Measurements from ENCODE around the gene PANX3. TPM values are rescaled to one million over a fixed set of nuclear protein-coding genes. Genes with fewer than 3 reads are reported as not detected.

The PANX3 gene
- total RNA-seq, 1 donor from 2014 or later, result not detected

DNA sequence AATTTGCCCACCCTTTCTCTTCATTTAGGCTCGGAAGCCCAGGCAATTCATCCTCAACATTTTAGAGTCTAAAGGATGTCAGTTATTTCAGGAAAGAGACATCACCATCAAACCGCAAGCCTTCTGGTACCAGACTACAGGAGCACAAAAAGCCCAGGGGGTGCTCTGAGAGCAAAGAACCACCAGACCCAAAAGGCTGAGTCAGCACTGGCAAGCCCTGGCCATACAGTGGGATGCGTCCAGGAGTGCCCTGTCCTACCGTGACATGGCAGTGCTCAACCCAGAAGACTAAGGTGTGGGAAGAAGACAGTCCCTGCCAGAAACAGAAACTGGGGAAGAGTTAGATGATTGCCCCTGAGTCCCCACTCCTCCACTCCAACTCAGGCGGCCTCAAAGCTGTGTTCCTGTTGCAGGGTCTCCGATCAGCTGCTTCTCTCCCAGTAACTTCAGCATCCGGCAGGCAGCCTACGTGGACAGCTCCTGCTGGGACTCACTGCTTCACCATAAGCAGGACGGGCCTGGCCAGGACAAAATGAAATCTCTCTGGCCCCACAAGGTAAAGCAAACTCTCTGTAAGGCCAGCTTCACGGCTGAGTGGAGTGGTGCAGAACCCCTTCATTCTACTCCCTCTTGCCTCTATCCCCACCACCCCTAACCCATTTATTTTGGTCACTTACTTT is 1.5 kb downstream of the PANX3 start:
- DNase-seq (ENCODE audit: low read depth, low spot score), result no peak

DNA sequence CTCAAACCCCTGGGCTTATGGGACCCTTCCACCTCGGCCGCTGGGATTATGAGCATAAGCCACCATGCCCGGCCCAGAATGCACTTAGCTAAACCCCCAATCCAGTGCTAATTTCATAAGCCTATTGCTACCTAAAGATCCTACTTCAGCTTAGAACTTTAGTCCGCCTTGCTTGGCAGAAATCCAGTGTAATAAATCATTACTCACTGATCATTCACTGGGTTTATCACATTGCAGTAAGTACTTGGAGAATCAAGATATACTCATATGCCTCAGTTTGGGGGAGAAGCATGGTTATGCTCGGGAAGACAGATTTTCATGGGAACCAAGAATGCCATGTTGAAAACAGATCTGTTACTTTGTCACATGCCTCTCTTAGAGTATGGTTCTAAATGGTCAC is 7.6 kb downstream of the PANX3 start:
- no peak for DNase-seq (ENCODE audit: low read depth, low spot score)

DNA sequence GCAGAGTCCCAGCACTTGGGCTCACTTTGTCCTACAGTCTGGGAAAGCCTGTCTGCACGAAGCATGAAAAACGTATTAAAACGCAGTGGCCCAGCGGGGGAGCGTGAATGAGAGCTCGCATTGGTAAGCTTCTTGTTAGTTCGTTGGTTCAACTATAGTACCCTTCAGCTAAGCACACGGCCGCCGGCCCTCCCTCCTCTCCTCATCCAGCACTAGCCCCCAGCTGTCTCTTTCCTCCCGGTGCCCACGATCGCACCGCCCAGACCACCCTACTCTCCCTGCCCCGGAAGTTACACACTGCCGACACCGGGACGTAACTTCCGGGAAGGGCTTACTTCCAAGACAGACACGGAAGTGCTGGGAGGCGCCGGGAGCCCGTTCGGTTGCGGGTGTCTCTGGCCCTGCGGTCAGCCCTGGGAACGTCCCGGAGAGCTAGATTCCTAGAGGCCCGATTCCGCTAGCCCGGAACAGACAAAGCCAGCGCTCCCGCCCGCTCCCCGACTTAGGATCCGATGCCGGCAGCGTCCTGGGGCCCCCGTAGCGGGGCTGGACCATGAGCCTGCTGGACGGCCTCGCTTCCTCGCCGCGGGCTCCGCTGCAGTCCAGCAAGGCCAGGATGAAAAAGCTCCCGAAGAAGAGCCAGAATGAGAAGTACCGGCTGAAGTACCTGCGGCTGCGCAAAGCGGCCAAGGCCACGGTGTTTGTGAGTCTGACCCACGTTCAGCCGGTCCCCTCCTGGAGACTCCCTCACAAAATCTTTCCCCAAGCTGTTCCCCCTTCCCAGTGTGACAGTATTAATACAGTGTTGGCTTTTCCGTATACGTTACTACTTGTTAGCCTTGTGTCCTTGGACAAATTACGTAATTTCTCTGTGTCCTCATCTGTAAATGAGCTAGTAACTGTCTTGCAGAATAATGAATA is 11.6 kb downstream of the PANX3 start, which contains the start of gene TBRG1:
Gene TBRG1 (plus strand): TSS at position 334 of the 921 bp plus-strand sequence. CDS start 220 bp downstream, at position 554.
- peak; percentile 80 for DNase-seq (ENCODE audit: low read depth, low spot score)

DNA sequence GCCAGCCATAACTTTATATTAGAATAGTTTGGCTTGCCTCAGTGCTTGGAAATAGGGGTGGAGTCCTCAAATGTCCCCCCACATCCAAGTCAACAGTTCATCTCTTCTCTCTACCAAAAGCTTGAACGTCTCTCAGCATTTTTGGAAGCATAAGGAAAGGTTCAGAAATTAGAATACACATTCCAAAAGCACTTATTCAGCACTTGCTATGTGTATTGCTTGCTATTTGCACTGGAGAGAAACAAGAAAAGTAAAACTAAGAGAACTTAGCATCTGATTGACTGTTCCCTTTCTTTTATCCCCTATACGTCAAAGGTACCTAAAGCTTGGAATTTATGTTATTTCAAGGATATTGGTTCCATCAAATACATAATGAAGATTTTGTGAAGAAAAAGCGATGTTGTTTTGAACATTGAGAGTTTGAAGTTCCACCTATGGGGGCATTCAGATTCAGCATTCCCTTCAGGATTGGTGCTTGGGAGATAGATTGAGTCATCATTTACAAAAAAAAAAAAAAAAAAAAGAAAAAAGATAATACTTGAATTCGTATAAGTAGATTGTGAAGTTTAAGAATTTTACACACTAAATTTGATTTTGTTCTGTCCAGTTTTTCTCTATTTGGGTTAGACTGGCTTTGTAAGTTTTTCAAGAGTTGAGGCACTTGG is 12.8 kb downstream of the PANX3 start:
- DNase-seq (ENCODE audit: low read depth, low spot score), result no peak

DNA sequence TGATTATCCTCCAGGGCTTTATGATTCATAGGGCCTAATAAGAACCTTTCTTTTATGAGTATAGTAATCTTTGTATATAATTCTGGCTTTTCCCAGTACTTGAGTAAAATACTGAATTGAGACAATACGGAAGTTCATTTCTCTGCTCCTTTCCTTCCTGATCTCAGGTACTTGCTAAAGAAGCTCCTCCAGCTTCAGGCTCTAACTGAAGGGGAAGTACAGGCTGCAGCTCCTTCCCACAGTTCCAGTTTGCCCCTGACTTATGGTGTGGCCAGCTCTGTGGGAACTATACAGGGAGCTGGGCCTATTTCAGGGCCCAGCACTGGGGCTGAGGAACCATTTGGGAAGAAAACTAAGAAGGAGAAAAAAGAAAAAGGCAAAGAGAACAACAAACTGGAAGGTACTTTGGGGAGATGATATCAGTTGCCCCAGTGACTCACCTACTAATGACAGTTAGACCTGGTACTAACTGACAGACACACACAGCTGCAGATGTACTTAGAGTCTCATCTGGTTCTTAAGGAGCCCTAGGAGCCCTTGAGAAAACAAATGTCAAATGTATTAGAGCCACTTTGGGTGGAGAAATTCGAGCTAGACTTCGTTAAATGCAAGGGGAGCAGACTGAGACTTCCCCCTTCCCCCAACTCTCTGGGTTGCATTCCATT is 14.4 kb downstream of the PANX3 start:
- DNase-seq (ENCODE audit: low read depth, low spot score), result no peak

DNA sequence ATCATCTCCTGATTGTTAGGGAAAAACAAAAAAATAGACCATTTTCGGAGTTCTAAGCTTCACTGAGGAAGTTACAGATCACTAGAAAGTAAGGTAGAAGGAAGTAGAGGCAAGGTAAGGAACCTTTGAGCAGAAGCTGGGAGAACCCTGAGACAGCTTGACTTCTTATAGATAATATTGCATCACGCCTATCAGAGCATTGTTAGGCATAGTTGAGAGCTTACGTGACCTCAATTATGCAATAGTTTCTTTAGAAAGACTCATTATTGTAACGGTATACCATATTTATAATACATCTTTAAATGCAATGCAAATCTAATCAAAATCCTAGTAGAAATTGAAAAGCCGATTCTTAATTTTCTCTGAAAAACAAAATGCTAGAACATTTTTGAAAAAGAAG is 16.3 kb downstream of the PANX3 start:
- DNase-seq (ENCODE audit: low read depth, low spot score), result no peak

DNA sequence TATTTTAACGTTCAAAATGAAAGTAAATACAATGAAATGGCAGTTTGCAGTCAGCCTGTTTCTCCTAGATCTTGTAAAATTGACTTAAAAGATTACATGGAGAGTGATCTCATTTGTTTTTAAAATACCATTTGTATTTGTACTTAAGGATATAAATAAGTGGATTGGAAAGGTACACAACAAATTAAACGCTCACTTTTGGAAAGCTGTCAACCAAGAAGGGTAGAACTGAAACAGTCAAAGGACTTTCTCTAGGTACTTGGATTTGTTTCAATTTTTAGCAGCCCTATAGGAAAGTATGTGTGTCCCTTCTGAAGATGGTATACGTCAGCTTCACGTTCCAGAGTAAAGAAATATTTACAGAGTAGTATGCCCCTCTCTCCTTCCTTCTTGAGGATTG is 18.7 kb downstream of the PANX3 start:
- DNase-seq (ENCODE audit: low read depth, low spot score), result no peak

DNA sequence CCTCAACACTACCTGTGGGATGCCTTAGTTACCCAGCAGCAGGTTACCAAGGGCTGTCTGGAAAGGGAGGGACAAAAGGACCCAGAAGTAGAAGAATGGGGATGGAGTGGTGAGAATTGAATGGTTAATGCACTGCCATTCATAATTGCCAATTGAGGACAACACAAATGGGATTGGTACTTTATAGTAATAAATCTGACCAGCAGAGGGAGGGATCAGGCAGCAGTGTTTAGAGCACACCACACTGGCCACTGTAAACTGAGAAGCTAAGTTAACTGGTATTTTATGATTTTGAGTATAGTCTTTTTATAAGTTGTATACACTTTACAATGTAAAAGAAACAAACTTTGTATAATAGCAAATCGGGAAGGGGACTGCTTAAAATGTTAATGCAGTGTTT is 22.1 kb downstream of the PANX3 start:
- DNase-seq (ENCODE audit: low read depth, low spot score), result no peak

DNA sequence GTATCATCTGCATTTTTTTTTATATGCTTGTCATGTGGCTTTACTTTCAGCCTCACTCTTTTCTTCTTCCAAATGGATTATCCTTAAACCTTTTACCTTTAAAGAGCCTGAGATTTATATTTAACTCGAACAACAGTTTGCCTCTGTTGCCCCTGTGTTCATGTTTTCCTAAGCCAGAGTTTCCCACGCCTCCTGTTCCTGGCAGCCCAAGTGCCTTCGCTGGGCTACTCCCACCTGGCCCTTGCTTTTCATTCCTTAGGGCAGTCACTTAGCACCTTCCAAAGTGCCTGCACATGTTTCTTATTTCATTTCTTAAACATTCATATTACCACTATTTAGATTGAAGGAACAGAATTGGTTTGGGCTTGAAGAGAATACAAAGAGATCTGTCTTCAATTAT is 24.7 kb downstream of the PANX3 start:
- DNase-seq (ENCODE audit: low read depth, low spot score), result no peak

DNA sequence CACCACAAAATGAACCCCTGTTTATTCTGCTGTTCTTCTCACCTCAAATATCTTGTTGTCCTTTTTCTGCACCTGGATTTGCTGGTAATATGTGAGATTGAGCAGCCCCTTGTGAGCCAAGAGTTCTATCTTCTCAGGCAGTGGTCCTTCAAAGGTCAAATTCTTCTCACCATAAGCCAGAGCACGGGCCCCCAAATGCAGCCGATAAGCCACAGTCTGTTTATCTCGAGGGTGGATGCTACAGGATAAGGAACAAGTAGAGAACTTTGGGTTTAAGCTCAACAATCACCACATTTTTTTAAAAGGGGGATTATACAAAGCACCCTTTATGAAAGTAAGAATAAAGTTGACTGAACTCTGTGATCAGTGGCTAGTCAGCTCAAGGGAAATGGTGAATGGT is 27.3 kb downstream of the PANX3 start:
- DNase-seq (ENCODE audit: low read depth, low spot score), result no peak

DNA sequence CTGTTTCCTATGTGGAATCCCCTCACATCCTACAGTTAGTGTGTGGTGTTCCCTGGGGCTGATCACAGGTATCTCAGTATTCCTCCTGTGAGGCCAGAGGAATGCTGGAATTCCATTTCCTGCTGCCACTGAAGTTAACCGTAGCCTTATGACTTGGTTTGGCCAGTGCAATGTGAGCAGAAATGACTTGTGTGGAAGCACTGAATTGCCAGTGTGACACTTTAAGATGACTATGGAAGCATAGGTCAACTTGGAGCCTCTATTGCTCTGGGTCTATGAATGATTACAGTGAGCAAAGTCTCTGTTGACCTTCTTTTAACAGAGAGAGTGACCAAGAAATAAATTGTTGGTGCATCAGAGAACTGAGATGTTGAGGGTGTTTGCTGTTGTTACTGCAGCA is 28.0 kb downstream of the PANX3 start:
- no peak for DNase-seq (ENCODE audit: low read depth, low spot score)

DNA sequence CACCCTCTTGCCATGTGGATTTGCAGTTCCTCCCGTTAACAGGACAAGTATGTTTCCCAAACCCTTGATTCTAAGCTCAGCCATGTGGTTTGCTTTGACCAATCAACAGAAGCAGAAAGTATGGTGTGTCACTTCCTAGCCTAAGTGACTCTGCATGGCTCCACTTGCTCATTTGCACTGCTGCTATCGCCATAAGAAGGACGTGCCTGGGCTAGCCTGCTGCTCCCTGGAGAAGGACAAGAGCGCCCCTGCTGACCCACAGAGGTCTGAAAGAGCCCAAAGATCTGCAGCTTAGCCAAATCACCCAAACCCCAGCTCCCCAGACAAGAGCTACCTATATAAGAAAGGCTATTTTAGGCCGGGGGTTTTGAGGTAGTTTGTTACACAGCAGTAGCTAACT is 29.4 kb downstream of the PANX3 start:
- DNase-seq (ENCODE audit: low read depth, low spot score), result no peak

DNA sequence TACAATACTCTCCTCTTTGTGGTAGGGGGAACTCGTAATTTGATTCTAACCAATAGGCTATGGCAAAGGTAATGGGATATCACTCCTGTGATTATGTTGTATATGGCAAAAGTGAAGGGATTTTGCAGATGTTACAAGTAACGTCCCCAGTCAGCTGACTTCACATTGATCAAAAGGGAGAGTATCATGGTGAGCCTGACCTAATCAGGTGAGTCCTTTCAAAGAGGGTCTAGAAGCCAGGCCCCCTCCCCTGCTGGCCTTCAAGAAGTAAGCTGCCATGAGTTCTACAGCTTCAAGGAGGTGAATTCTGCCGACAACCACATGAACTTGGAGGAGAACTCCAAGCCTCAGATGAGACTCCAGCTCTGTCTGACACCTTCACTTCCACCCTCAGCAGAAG is 31.4 kb downstream of the PANX3 start:
- DNase-seq (ENCODE audit: low read depth, low spot score), result no peak

DNA sequence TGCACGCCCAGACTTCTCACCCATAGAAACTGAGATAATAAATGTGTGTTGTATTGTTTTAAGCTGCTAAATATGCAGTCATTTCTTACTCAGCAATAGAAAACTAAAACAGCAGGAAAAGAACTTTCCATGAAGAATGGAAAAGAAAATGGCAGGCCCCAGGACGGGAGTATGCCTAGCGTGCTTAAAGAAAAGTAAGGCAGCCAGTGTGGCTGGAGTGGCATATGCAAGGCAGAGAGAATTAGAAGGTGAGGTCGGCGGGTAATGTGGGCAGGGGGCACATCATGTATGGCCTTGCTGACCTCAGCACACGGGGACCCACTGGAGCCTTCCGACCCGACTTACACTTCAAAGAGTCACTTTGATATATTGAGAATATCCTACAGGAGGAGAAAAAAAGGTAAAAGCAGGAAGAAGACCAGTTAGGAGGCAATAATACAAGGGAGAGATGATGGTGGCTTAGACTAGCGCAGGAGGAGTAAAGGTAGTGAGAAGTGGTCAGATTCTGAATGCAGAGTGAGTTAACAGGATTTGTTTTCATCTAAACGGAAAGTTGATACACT is 31.9 kb downstream of the PANX3 start:
- DNase-seq (ENCODE audit: low read depth, low spot score), result no peak

DNA sequence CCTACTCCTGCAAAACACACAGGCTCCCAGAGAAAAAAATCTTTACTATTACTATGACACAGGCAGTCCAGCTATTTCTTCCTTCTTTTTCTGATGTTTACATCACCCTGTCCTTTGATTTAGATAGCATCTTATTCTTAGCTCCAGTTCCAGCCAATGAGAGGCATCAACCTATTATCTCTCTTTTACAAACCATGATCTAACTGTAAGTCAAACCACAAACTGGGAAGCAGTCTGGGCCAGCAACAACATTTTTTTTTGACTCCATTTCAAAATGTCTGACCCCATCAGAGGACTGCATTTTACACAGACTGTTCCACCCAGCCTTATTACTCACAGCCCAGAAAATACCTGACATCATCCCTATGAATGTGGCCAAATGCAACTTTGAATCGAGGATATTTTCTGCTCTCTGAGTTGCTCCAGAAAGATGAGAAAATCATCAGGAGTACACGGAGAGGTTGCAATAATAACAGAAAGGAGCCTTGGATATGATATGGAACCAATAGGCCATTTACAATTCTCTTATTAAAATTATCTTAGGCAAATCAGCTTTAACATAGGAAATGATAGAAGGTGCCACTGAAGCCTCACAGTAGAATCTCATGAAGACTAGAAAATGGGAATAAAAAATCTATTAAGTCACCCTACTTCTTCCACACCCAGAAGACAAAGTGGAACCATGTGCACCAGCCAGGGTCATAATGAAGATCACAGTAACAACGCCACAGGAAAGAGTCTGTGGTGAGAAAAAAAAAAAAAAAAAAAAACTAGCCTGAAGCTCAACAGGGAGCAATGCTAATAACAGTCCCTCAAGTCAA is 32.6 kb downstream of the PANX3 start:
- peak; percentile 57 for DNase-seq (ENCODE audit: low read depth, low spot score)

DNA sequence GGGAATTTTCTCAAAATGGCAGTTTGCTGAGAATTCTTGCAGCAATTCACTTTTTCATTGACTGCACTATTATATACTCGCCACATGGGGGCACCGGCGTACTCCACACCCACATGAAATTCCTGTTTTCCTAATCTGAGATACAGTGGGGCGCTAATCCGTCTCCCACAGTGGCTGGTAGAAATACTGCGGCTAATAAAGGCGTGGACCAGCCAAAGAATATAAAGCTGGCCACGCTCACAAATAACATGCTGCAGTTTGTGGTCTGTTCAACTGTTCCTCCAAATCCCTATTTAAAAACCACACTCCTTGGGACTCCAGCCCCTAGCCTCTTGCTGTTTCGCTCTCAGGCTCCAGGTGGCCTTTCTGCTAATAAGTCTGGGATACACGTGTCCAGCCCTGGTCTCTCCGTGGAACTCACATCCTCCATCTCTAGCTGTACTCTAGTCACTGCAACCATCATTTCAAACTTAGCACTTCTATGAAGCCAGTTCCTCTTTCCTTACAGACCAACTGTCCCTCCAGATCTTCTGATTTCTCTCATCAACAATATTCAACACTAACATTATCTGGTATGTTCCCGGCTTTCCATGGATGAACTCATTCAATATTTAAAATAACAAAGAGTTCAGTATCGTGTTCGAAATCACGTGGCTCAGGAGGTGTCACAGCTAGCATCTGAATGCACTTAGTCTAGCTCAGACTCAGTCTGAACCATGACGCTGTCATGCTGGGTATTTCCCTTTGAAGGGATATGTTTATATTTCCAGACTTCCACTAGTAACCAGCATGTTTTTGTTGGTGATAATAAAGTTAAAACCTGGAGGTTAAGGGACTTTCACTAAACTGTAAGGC is 33.4 kb downstream of the PANX3 start:
- DNase-seq (ENCODE audit: low read depth, low spot score), result peak; percentile 61

DNA sequence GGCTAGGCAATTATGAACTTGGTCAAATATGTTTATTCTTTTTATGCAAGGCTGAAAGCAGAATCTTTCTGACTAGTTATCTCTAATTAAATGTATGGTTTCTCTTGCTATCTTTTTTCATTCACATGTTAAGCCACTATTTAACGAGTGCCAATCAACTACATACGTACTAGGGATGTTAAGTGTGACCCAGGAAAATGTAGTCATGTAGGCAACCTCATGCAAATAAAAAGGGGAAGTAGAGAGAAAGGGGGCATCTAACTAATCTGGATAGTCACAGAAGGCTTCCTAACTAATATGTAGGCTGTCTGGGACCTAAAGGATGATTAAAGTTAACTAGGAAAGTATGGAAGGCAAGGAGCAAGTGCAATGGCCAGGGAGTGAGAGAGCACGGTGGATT is 34.9 kb downstream of the PANX3 start:
- DNase-seq (ENCODE audit: low read depth, low spot score), result no peak

DNA sequence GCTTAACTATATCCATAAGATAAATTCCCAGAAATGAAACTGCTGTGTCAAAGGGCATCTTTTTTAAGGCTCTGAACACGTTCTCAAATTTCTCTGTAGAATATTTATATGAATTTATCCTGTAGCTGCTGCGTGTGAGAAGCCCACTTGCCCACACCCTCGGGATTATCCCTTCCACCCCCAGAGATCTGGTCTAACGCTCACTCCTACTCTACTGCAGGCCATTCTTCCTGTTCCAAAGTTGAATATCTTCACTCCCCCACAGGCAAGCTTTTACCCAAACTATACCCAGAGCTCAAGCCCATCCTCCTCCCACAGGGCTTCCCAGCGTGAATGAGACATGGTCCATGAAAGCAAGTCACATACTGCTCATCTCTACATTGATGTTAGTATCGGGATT is 37.4 kb downstream of the PANX3 start:
- DNase-seq (ENCODE audit: low read depth, low spot score), result no peak
